GM12864 (cell line): Measurements from ENCODE around the gene KRTAP17-1.

Experiments
- DNase-seq: peaks from one replicate; pipeline ENCODE4 v3.0.0-alpha.2; 2011; ENCODE audit warnings: low read depth
- H3K4me3 ChIP-seq: 2 replicates; pipeline ENCODE4 v1.5.1; 2011; ENCODE audit warnings: mild to moderate bottlenecking, low read depth, low read length, control low read depth
- TF ChIP-seq, protein P1 (sequence below): IDR thresholded peaks from 2 replicates; pipeline ENCODE4 v1.5.1; 2011; ENCODE audit warnings: low read depth, mild to moderate bottlenecking, moderate library complexity, low read length, control low read depth, inconsistent platforms; ENCODE audit errors: missing control alignments

The KRTAP17-1 gene

DNA sequence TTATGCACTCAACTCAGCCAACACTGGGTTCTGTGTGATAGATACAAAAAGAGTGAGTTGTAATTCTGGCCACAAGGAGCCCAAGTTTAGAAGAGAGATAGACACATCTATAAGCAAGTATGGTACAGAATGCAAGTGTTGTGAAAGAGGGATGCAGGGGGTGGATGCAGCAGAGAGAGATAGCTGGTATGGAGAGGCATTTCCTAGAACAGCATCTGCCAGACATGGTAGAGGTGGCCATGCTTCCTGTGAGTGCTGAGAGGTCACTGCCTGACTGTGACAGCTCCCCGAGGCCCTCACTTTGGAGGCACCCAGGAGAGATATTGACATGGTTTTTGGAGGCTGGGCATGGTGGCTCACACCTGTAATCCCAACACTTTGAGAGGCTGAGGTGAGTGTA lies 4.4 kb downstream of the KRTAP17-1 start:
- no peak overlapping the region for H3K4me3 ChIP-seq
- TF ChIP-seq, protein P1, sequence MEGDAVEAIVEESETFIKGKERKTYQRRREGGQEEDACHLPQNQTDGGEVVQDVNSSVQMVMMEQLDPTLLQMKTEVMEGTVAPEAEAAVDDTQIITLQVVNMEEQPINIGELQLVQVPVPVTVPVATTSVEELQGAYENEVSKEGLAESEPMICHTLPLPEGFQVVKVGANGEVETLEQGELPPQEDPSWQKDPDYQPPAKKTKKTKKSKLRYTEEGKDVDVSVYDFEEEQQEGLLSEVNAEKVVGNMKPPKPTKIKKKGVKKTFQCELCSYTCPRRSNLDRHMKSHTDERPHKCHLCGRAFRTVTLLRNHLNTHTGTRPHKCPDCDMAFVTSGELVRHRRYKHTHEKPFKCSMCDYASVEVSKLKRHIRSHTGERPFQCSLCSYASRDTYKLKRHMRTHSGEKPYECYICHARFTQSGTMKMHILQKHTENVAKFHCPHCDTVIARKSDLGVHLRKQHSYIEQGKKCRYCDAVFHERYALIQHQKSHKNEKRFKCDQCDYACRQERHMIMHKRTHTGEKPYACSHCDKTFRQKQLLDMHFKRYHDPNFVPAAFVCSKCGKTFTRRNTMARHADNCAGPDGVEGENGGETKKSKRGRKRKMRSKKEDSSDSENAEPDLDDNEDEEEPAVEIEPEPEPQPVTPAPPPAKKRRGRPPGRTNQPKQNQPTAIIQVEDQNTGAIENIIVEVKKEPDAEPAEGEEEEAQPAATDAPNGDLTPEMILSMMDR, result no peak
- no peak for DNase-seq

DNA sequence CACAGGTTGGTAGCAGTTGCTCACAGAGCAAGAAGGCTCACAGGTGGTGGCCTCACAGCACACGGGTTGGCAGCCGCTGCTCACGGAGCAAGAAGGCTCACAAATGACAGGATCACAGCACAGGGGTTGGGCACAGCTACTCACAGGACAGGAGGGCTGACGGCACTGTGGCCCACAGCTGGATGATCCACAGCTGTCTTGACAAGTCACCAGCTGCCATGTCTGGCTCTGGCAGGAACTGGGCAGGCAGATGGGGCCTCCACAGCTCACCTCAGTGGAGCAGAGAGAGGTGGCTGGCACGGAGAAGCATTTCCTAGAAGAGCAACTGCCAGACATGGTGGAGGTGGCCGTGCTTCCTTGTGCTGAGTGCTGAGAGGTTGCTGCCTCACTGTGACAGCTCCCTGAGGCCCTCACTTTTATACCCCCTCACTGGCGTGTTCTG lies 6.6 kb downstream of the KRTAP17-1 start, which contains the start of gene KRTAP16-1:
TSS of gene KRTAP16-1 (minus strand) at position 392 of the 442 bp plus-strand sequence. CDS start at position 336, 56 bp downstream.
- no peak for DNase-seq

DNA sequence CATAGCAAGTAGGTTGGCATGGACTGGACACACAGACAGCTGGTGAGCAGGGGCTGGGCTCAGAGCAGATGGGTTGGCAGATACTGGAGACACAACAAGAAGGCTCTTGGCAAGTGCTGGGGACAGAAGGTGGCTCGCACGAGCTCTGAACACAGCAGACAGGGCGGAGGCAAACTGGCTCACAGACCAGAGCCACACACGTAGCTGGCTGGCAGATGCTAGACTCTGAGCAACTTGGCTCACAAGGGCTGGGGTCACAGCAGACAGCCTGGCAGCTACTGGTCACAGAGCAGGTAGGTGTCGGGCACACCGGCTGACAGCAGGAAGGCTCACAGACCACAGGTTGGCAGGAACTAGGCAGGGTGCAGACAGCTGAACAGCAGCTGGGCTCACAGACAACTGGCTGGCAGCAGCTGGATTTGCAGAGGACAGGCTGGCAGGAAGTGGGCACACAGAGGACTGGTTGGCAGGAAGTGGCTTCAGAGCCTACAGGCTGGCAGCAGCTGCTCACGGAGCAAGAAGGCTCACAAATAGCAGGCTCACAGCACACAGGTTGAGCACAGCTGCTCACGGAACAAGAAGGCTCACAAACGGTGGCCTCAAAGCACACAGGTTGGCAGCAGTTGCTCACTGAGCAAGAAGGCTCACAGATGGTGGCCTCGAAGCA lies 7.1 kb downstream of the KRTAP17-1 start:
- DNase-seq, result no peak
- H3K4me3 ChIP-seq, result no peak overlapping the region
- TF ChIP-seq, protein P1, result no peak

More for the DNA sequence above, 6.6 kb downstream of the KRTAP17-1 start, which contains the start of gene KRTAP16-1:
- TF ChIP-seq, protein P1, result no peak
- no peak within 1 kb of the TSS for H3K4me3 ChIP-seq

DNA sequence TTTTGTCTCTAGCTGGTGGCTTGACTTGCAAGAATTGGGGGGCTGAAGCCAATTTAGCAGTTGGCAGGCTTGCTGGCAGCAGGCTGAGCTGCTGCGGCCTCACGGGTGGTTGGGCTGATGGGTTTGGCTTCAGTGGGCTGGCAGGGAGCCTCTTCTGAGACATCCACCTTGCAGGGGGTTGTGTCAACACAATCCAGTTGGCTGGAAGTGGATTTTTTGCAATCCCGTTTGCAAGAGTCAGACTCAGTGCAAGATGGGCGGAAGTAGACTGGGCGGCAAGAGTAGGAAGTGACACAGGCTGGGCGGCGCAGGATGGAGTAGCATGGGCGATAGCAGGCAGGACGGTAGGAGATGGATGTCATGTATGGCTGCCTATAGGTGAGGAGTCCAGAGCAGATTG lies 7.9 kb downstream of the KRTAP17-1 start:
- no peak for DNase-seq
- H3K4me3 ChIP-seq, result no peak overlapping the region
- TF ChIP-seq, protein P1, result no peak

DNA sequence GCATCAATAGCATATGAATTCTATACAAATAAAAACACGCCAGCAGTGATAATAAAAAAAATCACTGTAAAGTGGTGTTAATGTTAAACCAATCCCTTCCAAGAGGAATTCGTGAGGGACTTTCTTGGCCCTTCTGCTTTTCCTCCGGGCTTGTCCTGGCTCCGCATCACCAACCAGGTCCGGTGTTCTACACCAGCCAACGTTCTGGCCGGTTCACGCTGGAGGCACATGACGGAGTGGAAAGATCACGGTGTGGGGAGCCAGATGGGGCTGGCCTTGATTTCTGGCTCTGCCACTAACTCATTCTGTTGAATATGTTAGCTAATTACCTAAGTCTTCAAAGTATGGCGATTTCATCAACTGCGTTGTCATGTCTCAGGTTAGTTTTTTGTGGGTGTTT lies 11.4 kb downstream of the KRTAP17-1 start:
- TF ChIP-seq, protein P1, result no peak
- no peak for DNase-seq
- H3K4me3 ChIP-seq, result no peak overlapping the region

DNA sequence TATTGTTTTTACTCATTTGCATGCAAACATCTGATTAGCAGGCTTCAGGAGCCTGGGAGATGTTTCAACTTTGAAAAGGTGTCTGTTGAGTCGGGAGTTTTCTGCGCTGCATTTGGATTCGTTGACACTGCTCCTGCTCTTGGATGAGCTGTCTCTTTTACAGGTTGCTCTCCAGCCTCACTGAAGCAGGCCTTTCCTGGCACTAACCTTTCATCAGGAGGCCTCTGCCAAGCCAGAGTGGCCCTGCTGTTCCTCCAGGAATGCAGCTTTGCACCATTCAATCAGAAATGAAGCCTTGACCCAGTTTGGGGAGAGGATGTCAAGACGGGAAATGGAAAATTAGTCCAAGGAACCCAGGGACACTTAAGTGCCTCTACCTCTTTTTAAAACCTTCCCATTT lies 12.5 kb downstream of the KRTAP17-1 start:
- DNase-seq, result no peak
- TF ChIP-seq, protein P1, result no peak

More for the DNA sequence above, 12.5 kb downstream of the KRTAP17-1 start:
- H3K4me3 ChIP-seq, result no peak overlapping the region
